SK-N-SH (cell line): Measurements from ENCODE around the gene ABHD17C. TPM values are rescaled to one million over a fixed set of nuclear protein-coding genes. Genes with fewer than 3 reads are reported as not detected.

ENCODE experiments used
- CTCF ChIA-PET: fragments of 300-600, 350-600 bp; formaldehyde crosslinking; extraction: SDS; loops from one replicate; lab custom pipeline; 2021; lab: Yijun Ruan, JAX
- POLR2A ChIA-PET: fragments of 350-600 bp; sonication (Branson Sonifier 250); formaldehyde crosslinking; extraction: SDS; loops from one replicate; lab custom pipeline; 2020; ENCODE audit warnings: antibody characterized with exemption, inconsistent platforms; lab: Yijun Ruan, JAX
- DNase-seq: peaks from one replicate; pipeline ENCODE4 v3.0.0; 2012
- H2AFZ ChIP-seq: fragments of 200-600 bp; sonication (generic); 2 replicates; pipeline ENCODE4 v1.8.1; 2016; ENCODE audit warnings: antibody characterized with exemption, mild to moderate bottlenecking, low read depth
- H3F3A ChIP-seq: fragments of 200-600 bp; sonication (generic); replicated peaks from 2 replicates; pipeline ENCODE3; 2016; ENCODE audit warnings: antibody characterized with exemption, mild to moderate bottlenecking; ENCODE audit not compliant: insufficient read depth
- H3K27ac ChIP-seq, 2 experiments: fragments of 200-500 bp in 1 of 2; fragments of 200-600 bp in 1 of 2; sonication (Bioruptor generic) in 1 of 2; sonication (generic), shearing (Covaris generic) in 1 of 2; 2 replicates each; pipeline versions ENCODE4 v1.5.1 to v1.6.1; 2014 to 2016; ENCODE audit warnings: low read depth in 2 of 2, inconsistent platforms in 1 of 2, low read length in 1 of 2, mild to moderate bottlenecking in 1 of 2, mixed read lengths in 1 of 2
- H3K27me3 ChIP-seq: fragments of 200-600 bp; sonication (generic), shearing (Covaris generic); 2 replicates; pipeline ENCODE4 v1.6.1; 2016; ENCODE audit warnings: mixed run types; ENCODE audit not compliant: insufficient read depth
- H3K36me3 ChIP-seq, 2 experiments: fragments of 200-500 bp in 1 of 2; fragments of 200-600 bp in 1 of 2; sonication (Bioruptor generic) in 1 of 2; sonication (generic) in 1 of 2; replicated peaks in 1 of 2; 2 replicates each; pipeline versions ENCODE3 to v1.5.1; 2014 to 2016; ENCODE audit warnings: low read length in 1 of 2, mild to moderate bottlenecking in 1 of 2; ENCODE audit not compliant: insufficient read depth in 2 of 2, control insufficient read depth in 1 of 2
- H3K4me1 ChIP-seq, 2 experiments: fragments of 200-500 bp in 1 of 2; fragments of 200-600 bp in 1 of 2; sonication (Bioruptor generic) in 1 of 2; sonication (generic), shearing (Covaris generic) in 1 of 2; 2 replicates each; pipeline versions ENCODE4 v1.5.1 to v1.6.1; 2014 to 2016; ENCODE audit warnings: low read depth in 1 of 2, low read length in 1 of 2, mixed run types in 1 of 2; ENCODE audit not compliant: insufficient read depth in 2 of 2, control insufficient read depth in 1 of 2
- H3K4me2 ChIP-seq: fragments of 200-600 bp; sonication (generic), shearing (Covaris generic); 2 replicates; pipeline ENCODE4 v1.6.1; 2017; ENCODE audit warnings: mixed run types
- H3K4me3 ChIP-seq, 2 experiments: fragments of 200-500 bp in 1 of 2; fragments of 200-600 bp in 1 of 2; sonication (Bioruptor generic) in 1 of 2; sonication (generic), shearing (Covaris generic) in 1 of 2; 2 replicates each; pipeline versions ENCODE4 v1.5.1 to v1.8.1; 2014 to 2016; ENCODE audit warnings: low read depth in 2 of 2, inconsistent platforms in 1 of 2, low read length in 1 of 2, mild to moderate bottlenecking in 1 of 2, mixed read lengths in 1 of 2, moderate library complexity in 1 of 2
- H3K79me2 ChIP-seq: fragments of 200-600 bp; sonication (generic); 2 replicates; pipeline ENCODE4 v1.8.1; 2017; ENCODE audit warnings: mild to moderate bottlenecking; ENCODE audit not compliant: insufficient read depth
- H3K9ac ChIP-seq: fragments of 200-600 bp; sonication (generic); 2 replicates; pipeline ENCODE4 v1.6.1; 2017; ENCODE audit warnings: mixed run types
- H3K9me2 ChIP-seq: fragments of 200-600 bp; sonication (generic); 2 replicates; pipeline ENCODE4 v1.6.1; 2017; ENCODE audit warnings: mixed run types
- H3K9me3 ChIP-seq: fragments of 200-600 bp; sonication (generic); 2 replicates; pipeline ENCODE4 v1.6.1; 2017; ENCODE audit warnings: mixed run types, mild to moderate bottlenecking, moderate library complexity
- H4K20me1 ChIP-seq: fragments of 200-600 bp; sonication (generic); 2 replicates; pipeline ENCODE4 v1.6.1; 2017; ENCODE audit warnings: mild to moderate bottlenecking, mixed run types; ENCODE audit not compliant: insufficient read depth
- CHD2 ChIP-seq: fragments of 150-350 bp; IDR thresholded peaks from 2 replicates; pipeline ENCODE4 v1.6.1; 2018; ENCODE audit warnings: low read length; ENCODE audit not compliant: partially characterized antibody
- ELF1 ChIP-seq: IDR thresholded peaks from 2 replicates; pipeline ENCODE4 v1.4.0; 2012
- EZH2phosphoT487 ChIP-seq: fragments of 200-600 bp; sonication (generic); IDR thresholded peaks from 2 replicates; pipeline ENCODE4 v1.6.1; 2017; ENCODE audit warnings: low read depth, mixed run types, mild to moderate bottlenecking, antibody characterized with exemption, moderate library complexity, borderline replicate concordance
- FOSL2 ChIP-seq: IDR thresholded peaks from 2 replicates; pipeline ENCODE4 v1.4.0; 2012; ENCODE audit warnings: low read depth, mild to moderate bottlenecking, moderate library complexity, borderline replicate concordance
- FOXJ3 ChIP-seq: sonication (generic); formaldehyde crosslinking; IDR thresholded peaks from 2 replicates; pipeline ENCODE4 v1.5.1; 2020; ENCODE audit warnings: mild to moderate bottlenecking, missing genetic modification reagents
- GABPA ChIP-seq: IDR thresholded peaks from 2 replicates; pipeline ENCODE4 v1.4.0; 2012; ENCODE audit warnings: low read depth, mild to moderate bottlenecking
- GATA2 ChIP-seq: sonication (generic); formaldehyde crosslinking; IDR thresholded peaks from 2 replicates; pipeline ENCODE4 v1.5.0; 2020; ENCODE audit warnings: mild to moderate bottlenecking, missing genetic modification reagents
- JUND ChIP-seq: IDR thresholded peaks from 2 replicates; pipeline ENCODE4 v1.4.0; 2012
- MEF2A ChIP-seq: IDR thresholded peaks from 2 replicates; pipeline ENCODE4 v1.4.0; 2012; ENCODE audit warnings: low read depth, borderline replicate concordance
- NFIC ChIP-seq: IDR thresholded peaks from 2 replicates; pipeline ENCODE4 v1.4.0; 2012; ENCODE audit warnings: borderline replicate concordance
- POLR2AphosphoS5 ChIP-seq: IDR thresholded peaks from 2 replicates; pipeline ENCODE4 v1.6.1; 2012; ENCODE audit warnings: low read depth, low read length
- RXRA ChIP-seq: IDR thresholded peaks from 2 replicates; pipeline ENCODE4 v1.4.0; 2012; ENCODE audit warnings: low read depth, mild to moderate bottlenecking, borderline replicate concordance
- SIN3A ChIP-seq: IDR thresholded peaks from 2 replicates; pipeline ENCODE4 v1.6.1; 2012; ENCODE audit warnings: low read depth, mild to moderate bottlenecking, low read length, moderate library complexity, borderline replicate concordance
- SMC3 ChIP-seq: IDR thresholded peaks from 2 replicates; pipeline ENCODE4 v1.6.1; 2012; ENCODE audit warnings: low read depth, low read length, improper control_type of control experiment
- TCF12 ChIP-seq: IDR thresholded peaks from 2 replicates; pipeline ENCODE4 v1.4.0; 2012
- TEAD4 ChIP-seq: IDR thresholded peaks from 2 replicates; pipeline ENCODE4 v1.4.0; 2012; ENCODE audit warnings: mild to moderate bottlenecking, borderline replicate concordance; ENCODE audit not compliant: insufficient read depth
- WGBS: methylation state at CpG from one replicate; pipeline ENCODE4 v1.1.6; 2017; ENCODE audit warnings: low lambda C conversion rate; 5-methylcytosine and 5-hydroxymethylcytosine counted together
- polyA plus RNA-seq, 3 experiments: library from polyadenylated mRNA; depleted of rRNA; stranded (reverse); fragments of >200 nt; gene quantifications; 2 replicates each; pipeline ENCODE4 v1.2.3, GENCODE V29; 2012
- TF ChIP-seq, protein P1 (sequence below): IDR thresholded peaks from 2 replicates; pipeline ENCODE4; 2012
- TF ChIP-seq, protein P2 (sequence below): fragments of 150-350 bp; IDR thresholded peaks from 2 replicates; pipeline ENCODE4 v1.6.1; 2016; ENCODE audit warnings: mild to moderate bottlenecking, low read depth, low read length
- TF ChIP-seq, protein P3 (sequence below): IDR thresholded peaks from 2 replicates; pipeline ENCODE4 v1.4.0; 2012; ENCODE audit warnings: low read depth, borderline replicate concordance
- TF ChIP-seq, protein P4 (sequence below): IDR thresholded peaks from 2 replicates; pipeline ENCODE4 v1.4.0; 2012; ENCODE audit warnings: low read depth

ABHD17C gene
- polyA plus RNA-seq, 1 of the 3 experiments (the other 2 are of a cell fraction), result 11.7 TPM

DNA sequence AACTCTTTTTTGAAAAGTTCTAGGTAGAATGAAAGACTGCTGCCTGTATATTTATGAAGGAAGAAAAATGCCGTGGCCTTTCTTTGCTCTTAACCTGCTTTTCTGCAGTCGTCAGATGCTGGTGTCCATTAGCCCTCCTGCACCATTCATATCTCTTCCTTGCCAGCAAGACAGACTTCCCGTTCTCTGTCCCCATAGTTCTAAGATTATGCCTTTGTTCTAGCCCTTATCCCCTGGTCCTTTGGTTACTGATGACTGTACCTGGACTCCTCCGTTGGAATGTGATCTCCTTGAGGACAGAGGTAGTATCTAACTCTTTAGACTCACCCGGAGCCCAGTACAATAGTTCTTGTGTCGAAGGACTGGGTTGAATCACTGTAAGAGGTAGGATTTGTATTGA lies 16.8 kb downstream of the ABHD17C start (continued):
- TF ChIP-seq, protein P1, sequence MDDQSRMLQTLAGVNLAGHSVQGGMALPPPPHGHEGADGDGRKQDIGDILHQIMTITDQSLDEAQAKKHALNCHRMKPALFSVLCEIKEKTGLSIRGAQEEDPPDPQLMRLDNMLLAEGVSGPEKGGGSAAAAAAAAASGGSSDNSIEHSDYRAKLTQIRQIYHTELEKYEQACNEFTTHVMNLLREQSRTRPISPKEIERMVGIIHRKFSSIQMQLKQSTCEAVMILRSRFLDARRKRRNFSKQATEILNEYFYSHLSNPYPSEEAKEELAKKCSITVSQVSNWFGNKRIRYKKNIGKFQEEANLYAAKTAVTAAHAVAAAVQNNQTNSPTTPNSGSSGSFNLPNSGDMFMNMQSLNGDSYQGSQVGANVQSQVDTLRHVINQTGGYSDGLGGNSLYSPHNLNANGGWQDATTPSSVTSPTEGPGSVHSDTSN, result no peak
- TF ChIP-seq, protein P2, sequence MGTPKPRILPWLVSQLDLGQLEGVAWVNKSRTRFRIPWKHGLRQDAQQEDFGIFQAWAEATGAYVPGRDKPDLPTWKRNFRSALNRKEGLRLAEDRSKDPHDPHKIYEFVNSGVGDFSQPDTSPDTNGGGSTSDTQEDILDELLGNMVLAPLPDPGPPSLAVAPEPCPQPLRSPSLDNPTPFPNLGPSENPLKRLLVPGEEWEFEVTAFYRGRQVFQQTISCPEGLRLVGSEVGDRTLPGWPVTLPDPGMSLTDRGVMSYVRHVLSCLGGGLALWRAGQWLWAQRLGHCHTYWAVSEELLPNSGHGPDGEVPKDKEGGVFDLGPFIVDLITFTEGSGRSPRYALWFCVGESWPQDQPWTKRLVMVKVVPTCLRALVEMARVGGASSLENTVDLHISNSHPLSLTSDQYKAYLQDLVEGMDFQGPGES, result no peak
- TF ChIP-seq ELF1, result no peak

DNA sequence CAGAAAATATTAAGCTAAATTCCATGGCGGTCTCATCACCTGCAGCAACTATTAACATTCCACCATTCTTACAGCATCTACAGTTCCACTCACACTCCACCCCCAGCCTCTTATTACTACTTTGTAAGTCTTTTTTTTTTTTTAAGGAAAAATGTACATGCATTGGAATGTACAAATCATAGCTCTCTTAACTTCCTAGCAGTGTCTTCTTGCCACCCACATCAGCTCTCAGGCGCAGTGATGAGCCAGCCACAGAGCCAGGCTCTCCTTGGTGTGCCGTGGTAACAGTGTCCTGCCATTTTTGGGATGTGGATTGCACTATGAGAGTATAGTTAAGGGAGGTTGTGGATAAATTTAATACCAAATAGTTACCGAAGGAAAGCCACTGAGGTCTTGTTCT lies 17.8 kb downstream of the ABHD17C start:
- H3K27me3 ChIP-seq, result no peaks in the 10 kb centered on the region
- no peaks in the 10 kb centered on the region for H3F3A ChIP-seq
- POLR2A ChIA-PET, result no interaction called here
- peaks cover 0 to 3% of the 10 kb centered on the region in 2 experiments for H3K36me3 ChIP-seq
- DNase-seq, result no peak
- H3K4me2 ChIP-seq, result no peak overlapping the region
- no peak overlapping the region for H3K9ac ChIP-seq
- no peak overlapping the region for H3K27ac ChIP-seq
- no peaks in the 10 kb centered on the region for H3K9me2 ChIP-seq
- TF ChIP-seq GABPA (no peak), ELF1 (no peak), EZH2phosphoT487 (no peak), SMC3 (no peak), POLR2AphosphoS5 (no peak), MEF2A (no peak), GATA2 (CRISPR knock-in tag) (no peak), JUND (no peak), FOSL2 (no peak), SIN3A (no peak), NFIC (no peak), CHD2 (no peak), TEAD4 (no peak), RXRA (no peak), TCF12 (no peak), FOXJ3 (CRISPR knock-in tag) (no peak)
- TF ChIP-seq, protein P3, sequence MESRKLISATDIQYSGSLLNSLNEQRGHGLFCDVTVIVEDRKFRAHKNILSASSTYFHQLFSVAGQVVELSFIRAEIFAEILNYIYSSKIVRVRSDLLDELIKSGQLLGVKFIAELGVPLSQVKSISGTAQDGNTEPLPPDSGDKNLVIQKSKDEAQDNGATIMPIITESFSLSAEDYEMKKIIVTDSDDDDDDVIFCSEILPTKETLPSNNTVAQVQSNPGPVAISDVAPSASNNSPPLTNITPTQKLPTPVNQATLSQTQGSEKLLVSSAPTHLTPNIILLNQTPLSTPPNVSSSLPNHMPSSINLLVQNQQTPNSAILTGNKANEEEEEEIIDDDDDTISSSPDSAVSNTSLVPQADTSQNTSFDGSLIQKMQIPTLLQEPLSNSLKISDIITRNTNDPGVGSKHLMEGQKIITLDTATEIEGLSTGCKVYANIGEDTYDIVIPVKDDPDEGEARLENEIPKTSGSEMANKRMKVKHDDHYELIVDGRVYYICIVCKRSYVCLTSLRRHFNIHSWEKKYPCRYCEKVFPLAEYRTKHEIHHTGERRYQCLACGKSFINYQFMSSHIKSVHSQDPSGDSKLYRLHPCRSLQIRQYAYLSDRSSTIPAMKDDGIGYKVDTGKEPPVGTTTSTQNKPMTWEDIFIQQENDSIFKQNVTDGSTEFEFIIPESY, result no peak
- TF ChIP-seq, protein P4, sequence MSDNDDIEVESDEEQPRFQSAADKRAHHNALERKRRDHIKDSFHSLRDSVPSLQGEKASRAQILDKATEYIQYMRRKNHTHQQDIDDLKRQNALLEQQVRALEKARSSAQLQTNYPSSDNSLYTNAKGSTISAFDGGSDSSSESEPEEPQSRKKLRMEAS, result no peak
- H4K20me1 ChIP-seq, result peaks cover 17% of the 10 kb centered on the region; the same call in 1 of the 2 replicates
- H3K4me1 ChIP-seq, result no peaks in the 10 kb centered on the region
- WGBS, result 90% methylated on average over 4 of the region's 4 CpGs
- H3K4me3 ChIP-seq, result no peak overlapping the region
- no peak overlapping the region for H2AFZ ChIP-seq
- CTCF ChIA-PET, result interaction anchor here (0.7 to 1.5 kb wide), 3 partner anchors 63 to 872 kb away, joined by 3 to 4 read pairs (median 4); no protein-coding TSS in a partner anchor
- peaks cover 31% of the 10 kb centered on the region for H3K79me2 ChIP-seq
- no peaks in the 10 kb centered on the region for H3K9me3 ChIP-seq
